Fibroblast of skin of right biceps (primary cell): ENCODE results near the gene CNIH4.
"Not testable (repeated sequence)": the region's sequence is repeated elsewhere in the genome, so short reads cannot be mapped to it uniquely, and the experiment has no call there.

Experiments
- DNase-seq: peaks from one replicate; pipeline ENCODE4 v3.0.0-alpha.2; 2013

CNIH4 gene

GRCh38 chr1:224349716-224350115, 7.0 kb upstream of the CNIH4 start:
- DNase-seq = not testable (repeated sequence)

GRCh38 chr1:224352436-224353085, 4.1 kb upstream of the CNIH4 start:
- DNase-seq = not testable (repeated sequence)

- DNase-seq = no peak
These were observed 2.4 kb upstream of the CNIH4 start for GRCh38 chr1:224353975-224354925.

- peak; percentile 26 for DNase-seq
These were observed 996 bp downstream of the CNIH4 start for GRCh38 chr1:224357626-224358124.

- no peak for DNase-seq
These were observed 1.6 kb downstream of the CNIH4 start for GRCh38 chr1:224358237-224358636.

GRCh38 chr1:224359207-224359606, 2.5 kb downstream of the CNIH4 start:
- no peak for DNase-seq

GRCh38 chr1:224368409-224368808, 11.7 kb downstream of the CNIH4 start:
- DNase-seq = no peak

GRCh38 chr1:224373008-224373590, 16.4 kb downstream of the CNIH4 start:
- no peak for DNase-seq

GRCh38 chr1:224375059-224375458, 18.4 kb downstream of the CNIH4 start:
- DNase-seq = no peak

GRCh38 chr1:224377676-224378006, 21.0 kb downstream of the CNIH4 start:
- DNase-seq = peak; percentile 44

GRCh38 chr1:224378855-224379631, 22.4 kb downstream of the CNIH4 start:
- no peak for DNase-seq

- no peak for DNase-seq
These were observed 23.3 kb downstream of the CNIH4 start for GRCh38 chr1:224380003-224380402.

- DNase-seq = no peak
These were observed 25.3 kb downstream of the CNIH4 start for GRCh38 chr1:224381880-224382548.

GRCh38 chr1:224383218-224383617, 26.5 kb downstream of the CNIH4 start:
- DNase-seq = no peak

- DNase-seq = no peak
These were observed 30.7 kb downstream of the CNIH4 start for GRCh38 chr1:224387302-224387912.

GRCh38 chr1:224387943-224388342, 31.3 kb downstream of the CNIH4 start:
- DNase-seq = no peak

GRCh38 chr1:224390517-224390916, 33.8 kb downstream of the CNIH4 start:
- no peak for DNase-seq

- DNase-seq = no peak
These were observed 36.0 kb downstream of the CNIH4 start for GRCh38 chr1:224392411-224393249.

GRCh38 chr1:224393294-224393693, 36.6 kb downstream of the CNIH4 start:
- DNase-seq = no peak

- DNase-seq = no peak
These were observed 43.2 kb downstream of the CNIH4 start for GRCh38 chr1:224399887-224400286.
